Measurements from ENCODE around the gene DIAPH1. TPM values are rescaled to one million over a fixed set of nuclear protein-coding genes. Genes with fewer than 3 reads are reported as not detected.
A peak's percentile ranks its signal among the peaks of the same experiment; 100 is the strongest.
"Not testable (repeated sequence)": the region's sequence is repeated elsewhere in the genome, so short reads cannot be mapped to it uniquely, and the experiment has no call there.

Gene DIAPH1
- total RNA-seq, 4 donors from 2014 or later: 98.2 to 115 (median 102) TPM

DNA sequence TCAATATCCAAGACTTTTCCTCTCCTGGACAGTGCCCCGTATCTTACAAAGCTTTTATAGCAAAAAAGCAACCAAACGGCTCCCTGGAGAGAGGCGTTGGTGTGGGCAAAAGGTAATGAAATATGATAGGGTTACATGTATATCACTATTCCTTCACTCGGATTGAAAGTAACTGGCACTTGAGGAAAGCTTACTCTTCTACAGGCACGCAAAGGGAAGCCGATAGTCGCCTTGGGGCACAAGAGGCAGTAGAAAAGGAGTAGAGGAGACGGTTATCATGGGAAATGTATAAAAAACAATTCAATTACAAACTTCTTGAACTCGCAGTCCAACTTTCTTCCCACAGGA, 1.1 kb downstream of the DIAPH1 start:
- no peak for TF ChIP-seq POLR2A (IDR thresholded peaks at IDR 0.05)
- TF ChIP-seq, protein P1, sequence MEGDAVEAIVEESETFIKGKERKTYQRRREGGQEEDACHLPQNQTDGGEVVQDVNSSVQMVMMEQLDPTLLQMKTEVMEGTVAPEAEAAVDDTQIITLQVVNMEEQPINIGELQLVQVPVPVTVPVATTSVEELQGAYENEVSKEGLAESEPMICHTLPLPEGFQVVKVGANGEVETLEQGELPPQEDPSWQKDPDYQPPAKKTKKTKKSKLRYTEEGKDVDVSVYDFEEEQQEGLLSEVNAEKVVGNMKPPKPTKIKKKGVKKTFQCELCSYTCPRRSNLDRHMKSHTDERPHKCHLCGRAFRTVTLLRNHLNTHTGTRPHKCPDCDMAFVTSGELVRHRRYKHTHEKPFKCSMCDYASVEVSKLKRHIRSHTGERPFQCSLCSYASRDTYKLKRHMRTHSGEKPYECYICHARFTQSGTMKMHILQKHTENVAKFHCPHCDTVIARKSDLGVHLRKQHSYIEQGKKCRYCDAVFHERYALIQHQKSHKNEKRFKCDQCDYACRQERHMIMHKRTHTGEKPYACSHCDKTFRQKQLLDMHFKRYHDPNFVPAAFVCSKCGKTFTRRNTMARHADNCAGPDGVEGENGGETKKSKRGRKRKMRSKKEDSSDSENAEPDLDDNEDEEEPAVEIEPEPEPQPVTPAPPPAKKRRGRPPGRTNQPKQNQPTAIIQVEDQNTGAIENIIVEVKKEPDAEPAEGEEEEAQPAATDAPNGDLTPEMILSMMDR (IDR thresholded peaks at IDR 0.05): no peak
- no peaks in the 10 kb centered on the region for H3K27me3 ChIP-seq
- H3K9me3 ChIP-seq: no peaks in the 10 kb centered on the region
- H3K4me1 ChIP-seq: peaks cover 0 to 30% (median 5%) of the 10 kb centered on the region in 4 donors
- peak overlapping the region; percentile 64 to 98 (median 80) for H3K4me3 ChIP-seq
- peak in 1 of 3 donors; percentile 27 for DNase-seq
- H3K27ac ChIP-seq: peak overlapping the region; percentile 93 to 98 (median 96)
- peaks cover 0 to 22% (median 0%) of the 10 kb centered on the region in 3 donors for H3K36me3 ChIP-seq

DNA sequence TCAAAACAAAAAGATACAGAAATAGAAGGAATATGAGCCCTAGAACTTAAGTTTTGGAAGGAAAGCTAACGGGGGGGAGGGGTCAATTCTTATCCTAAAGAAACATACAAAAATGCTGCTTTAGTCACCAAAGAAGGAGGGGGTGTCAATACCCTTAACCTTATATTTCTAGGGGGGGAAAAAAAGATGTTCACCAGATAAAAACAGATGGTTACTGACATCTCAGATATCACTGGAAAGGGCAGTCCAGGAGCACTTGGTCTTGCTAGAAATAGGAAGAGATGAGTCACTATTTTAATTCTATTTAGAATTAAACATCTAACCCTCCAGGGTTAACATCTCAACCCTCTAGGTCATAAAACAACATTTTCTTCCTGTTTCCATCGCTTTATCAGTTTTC, 1.7 kb downstream of the DIAPH1 start:
- Histone ChIP-seq H3K36me3 (peaks cover 0 to 17% (median 0%) of the 10 kb centered on the region in 3 donors), H3K4me3 (peak overlapping the region in 2 of 4 donors; percentile 80 to 81), H3K4me1 (peaks cover 0 to 30% (median 5%) of the 10 kb centered on the region in 4 donors), H3K27ac (peak overlapping the region; percentile 93 to 98 (median 96)), H3K27me3 (no peaks in the 10 kb centered on the region), H3K9me3 (no peaks in the 10 kb centered on the region)
- no peak for TF ChIP-seq POLR2A (IDR thresholded peaks at IDR 0.05)
- TF ChIP-seq, protein P1 (IDR thresholded peaks at IDR 0.05): no peak
- no peak for DNase-seq

DNA sequence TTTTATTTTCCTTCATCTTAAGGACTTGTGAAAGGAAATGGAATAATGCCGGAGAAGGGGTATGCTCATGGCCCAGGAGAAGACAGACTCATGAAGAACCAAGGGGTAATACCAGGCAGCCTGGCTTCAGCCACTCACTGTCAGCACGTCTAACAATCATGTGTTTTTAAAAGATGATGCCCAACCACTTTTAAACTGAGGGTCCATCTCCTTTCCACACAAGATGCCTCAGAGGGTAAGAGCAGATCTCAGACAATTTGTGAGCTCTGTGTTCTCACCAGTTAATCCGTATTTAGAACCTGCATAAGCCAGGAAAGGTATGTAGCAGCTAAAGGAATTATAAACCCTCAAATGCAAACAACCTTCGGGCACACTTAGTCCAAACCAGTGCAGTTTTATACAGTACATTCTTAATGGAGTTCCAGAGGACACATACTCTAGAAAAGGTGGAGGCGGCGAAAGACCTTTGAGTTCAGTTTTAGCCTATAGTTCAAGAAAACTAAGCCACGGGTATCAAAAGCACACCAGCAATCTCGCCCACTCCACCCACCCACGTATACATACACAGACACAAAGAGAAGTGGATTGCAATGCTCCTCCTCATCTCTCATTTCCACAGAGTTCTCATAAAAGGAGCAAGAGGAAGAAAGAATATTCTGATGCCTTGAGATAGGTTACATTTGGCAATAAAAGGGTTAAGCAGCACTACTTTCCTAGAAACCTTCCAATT, 2.6 kb downstream of the DIAPH1 start:
- no peak for TF ChIP-seq POLR2A (IDR thresholded peaks at IDR 0.05)
- TF ChIP-seq, protein P1 (IDR thresholded peaks at IDR 0.05): no peak
- no peak for DNase-seq
- peaks cover 0 to 30% (median 5%) of the 10 kb centered on the region in 4 donors for H3K4me1 ChIP-seq
- peak overlapping the region in 2 of 4 donors; percentile 6 to 15 for H3K27ac ChIP-seq
- H3K9me3 ChIP-seq: no peaks in the 10 kb centered on the region
- H3K4me3 ChIP-seq: peak overlapping the region in 1 of 4 donors; percentile 80
- H3K27me3 ChIP-seq: no peaks in the 10 kb centered on the region
- peaks cover 0 to 8% (median 0%) of the 10 kb centered on the region in 3 donors for H3K36me3 ChIP-seq

DNA sequence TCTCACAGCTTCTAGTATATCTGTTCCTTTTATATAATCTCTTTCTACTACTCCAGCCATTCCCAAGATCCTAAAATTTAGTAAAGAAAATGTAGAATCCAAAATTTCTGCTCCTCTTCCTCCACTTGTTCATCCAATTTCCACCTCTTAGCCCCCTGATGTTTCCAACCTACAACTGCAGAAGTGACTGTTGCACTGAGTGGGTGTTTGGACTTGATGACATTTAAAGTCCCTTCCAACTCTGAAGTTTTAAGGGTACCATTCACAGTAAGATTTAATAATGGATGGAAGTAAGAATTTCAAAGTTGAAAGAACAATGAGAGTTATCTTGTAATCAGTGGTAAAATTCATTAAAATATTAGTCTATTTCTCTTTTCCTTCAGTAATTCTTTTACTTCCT, 5.5 kb downstream of the DIAPH1 start:
- TF ChIP-seq, protein P1 (IDR thresholded peaks at IDR 0.05): no peak
- TF ChIP-seq POLR2A (IDR thresholded peaks at IDR 0.05): no peak
- no peaks in the 10 kb centered on the region for H3K27me3 ChIP-seq
- no peak for DNase-seq
- H3K9me3 ChIP-seq: no peaks in the 10 kb centered on the region
- H3K4me1 ChIP-seq: peaks cover 0 to 43% (median 8%) of the 10 kb centered on the region in 4 donors
- no peak overlapping the region for H3K27ac ChIP-seq
- H3K4me3 ChIP-seq: no peak overlapping the region
- H3K36me3 ChIP-seq: no peaks in the 10 kb centered on the region

DNA sequence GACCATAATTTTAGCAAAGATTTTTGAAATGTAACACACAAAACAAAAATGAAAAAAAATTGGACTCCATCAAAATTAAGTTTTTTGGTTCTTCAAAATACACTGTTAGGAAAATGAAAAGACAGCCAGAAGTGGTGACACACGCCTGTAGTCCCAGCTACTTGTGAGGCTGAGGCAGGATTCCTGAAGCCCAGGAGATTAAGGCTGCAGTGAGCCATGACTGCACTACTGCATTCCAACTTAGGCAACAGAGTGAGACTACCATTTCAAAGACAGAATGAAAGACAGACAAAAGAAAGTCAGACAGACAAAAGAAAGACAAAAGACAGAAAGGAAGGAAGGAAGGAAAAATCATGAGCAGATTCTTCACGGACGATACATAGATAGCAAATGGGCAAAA, 7.5 kb downstream of the DIAPH1 start:
- H3K27me3 ChIP-seq: no peaks in the 10 kb centered on the region
- H3K4me3 ChIP-seq: no peak overlapping the region
- H3K27ac ChIP-seq: no peak overlapping the region
- H3K4me1 ChIP-seq: peaks cover 0 to 42% (median 7%) of the 10 kb centered on the region in 4 donors
- no peaks in the 10 kb centered on the region for H3K9me3 ChIP-seq
- no peaks in the 10 kb centered on the region for H3K36me3 ChIP-seq
- TF ChIP-seq, protein P1 (IDR thresholded peaks at IDR 0.05): no peak
- TF ChIP-seq POLR2A (IDR thresholded peaks at IDR 0.05): no peak
- no peak for DNase-seq

DNA sequence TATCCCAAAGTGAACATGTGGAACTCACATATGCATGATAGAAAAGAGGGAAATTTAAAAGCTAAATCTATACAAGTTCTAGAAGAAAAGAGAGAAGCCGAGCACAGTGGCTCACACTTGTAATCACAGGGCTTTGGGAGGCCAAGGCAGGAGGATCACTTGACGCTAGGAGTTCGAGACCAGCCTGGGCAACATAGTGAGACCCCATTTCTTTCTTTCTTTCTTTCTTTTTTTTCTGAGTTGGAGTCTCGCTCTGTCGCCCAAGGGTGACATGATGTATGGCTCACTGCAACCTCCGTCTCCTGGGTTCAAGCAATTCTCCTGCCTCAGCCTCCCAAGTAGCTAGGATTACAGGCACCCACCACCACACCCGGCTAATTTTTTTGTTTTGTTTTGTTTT, 8.9 kb downstream of the DIAPH1 start:
- not testable (repeated sequence) for H3K27me3 ChIP-seq, DNase-seq, H3K27ac ChIP-seq, H3K36me3 ChIP-seq, H3K4me3 ChIP-seq, H3K9me3 ChIP-seq
- H3K4me1 ChIP-seq: peaks cover 0 to 36% (median 9%) of the 10 kb centered on the region in 4 donors

Measured in Peyer's patch (tissue), 4 donors.